Left lung (tissue), 10 donors: ENCODE results near the gene PPFIA1. TPM values are rescaled to one million over a fixed set of nuclear protein-coding genes. Genes with fewer than 3 reads are reported as not detected.
"Not testable (repeated sequence)": the region's sequence is repeated elsewhere in the genome, so short reads cannot be mapped to it uniquely, and the experiment has no call there.

Experiments used
- ATAC-seq: fragments of 200-7000 bp; cut with Tn5 transposase; one replicate; pipeline ENCODE4 v1.9.1; 2020; ENCODE audit warnings: moderate library complexity
- DNase-seq, 4 donors: peaks; one replicate each; pipeline ENCODE4 v3.0.0-alpha.2; 2013 to 2020
- H3K27ac ChIP-seq, 2 donors: fragments of 200-600 bp; sonication (generic) in 1 of 2; one replicate each; pipeline versions ENCODE4 v1.5.0 to v1.8.0; 2020 to 2021
- H3K27me3 ChIP-seq, 2 donors: fragments of 200-600 bp; sonication (generic) in 1 of 2; one replicate each; pipeline versions ENCODE4 v1.5.0 to v1.8.0; 2020 to 2021
- H3K36me3 ChIP-seq, 2 donors: fragments of 200-600 bp; sonication (generic) in 1 of 2; one replicate each; pipeline versions ENCODE4 v1.5.0 to v1.8.0; 2020 to 2021
- H3K4me1 ChIP-seq, 2 donors: fragments of 200-600 bp; one replicate each; pipeline ENCODE4 v1.8.0; 2021
- H3K4me3 ChIP-seq, 2 donors: fragments of 200-600 bp; sonication (generic) in 1 of 2; one replicate each; pipeline versions ENCODE4 v1.5.0 to v1.8.0; 2020 to 2021; ENCODE audit warnings: mild to moderate bottlenecking in 1 of 2
- H3K9me3 ChIP-seq, 2 donors: fragments of 200-600 bp; sonication (generic) in 1 of 2; one replicate each; pipeline versions ENCODE4 v1.5.0 to v1.8.0; 2020 to 2021
- intact Hi-C, 2 donors: fragments of 100-400 bp; cut with DNase I; formaldehyde crosslinking; loops; one replicate each; pipeline versions ENCODE4 v1.11.2 to v1.14.2; 2022
- polyA plus RNA-seq, 6 donors: library from polyadenylated mRNA; unstranded; fragments of 120-200 nt; gene quantifications; one replicate each; pipeline ENCODE4 v1.2.1, GENCODE V29; 2013; ENCODE audit not compliant: insufficient read length in 6 of 6
- total RNA-seq, 2 donors: library from RNA; stranded (reverse); fragmentation: NEBNext Ultra II Directional; extraction: Animal tissue kit (Norgen Biotek cat#: 25700); gene quantifications; one replicate each; pipeline ENCODE4 v1.2.1, GENCODE V29; 2021
- TF ChIP-seq, protein P1 (sequence below), 2 donors: fragments of 200-600 bp; sonication (generic) in 1 of 2; IDR thresholded peaks; one replicate each; pipeline versions ENCODE4 v1.5.0 to v1.8.0; 2021; ENCODE audit warnings: antibody characterized with exemption in 2 of 2
- donor health status: DM: no; HTN: yes; CAD: no.
- donor health status: DM: no; HTN: no; CAD: no.

PPFIA1 gene
- total and polyA plus RNA-seq, 8 donors, result 45.9 to 66.0 (median 51.3) TPM

DNA sequence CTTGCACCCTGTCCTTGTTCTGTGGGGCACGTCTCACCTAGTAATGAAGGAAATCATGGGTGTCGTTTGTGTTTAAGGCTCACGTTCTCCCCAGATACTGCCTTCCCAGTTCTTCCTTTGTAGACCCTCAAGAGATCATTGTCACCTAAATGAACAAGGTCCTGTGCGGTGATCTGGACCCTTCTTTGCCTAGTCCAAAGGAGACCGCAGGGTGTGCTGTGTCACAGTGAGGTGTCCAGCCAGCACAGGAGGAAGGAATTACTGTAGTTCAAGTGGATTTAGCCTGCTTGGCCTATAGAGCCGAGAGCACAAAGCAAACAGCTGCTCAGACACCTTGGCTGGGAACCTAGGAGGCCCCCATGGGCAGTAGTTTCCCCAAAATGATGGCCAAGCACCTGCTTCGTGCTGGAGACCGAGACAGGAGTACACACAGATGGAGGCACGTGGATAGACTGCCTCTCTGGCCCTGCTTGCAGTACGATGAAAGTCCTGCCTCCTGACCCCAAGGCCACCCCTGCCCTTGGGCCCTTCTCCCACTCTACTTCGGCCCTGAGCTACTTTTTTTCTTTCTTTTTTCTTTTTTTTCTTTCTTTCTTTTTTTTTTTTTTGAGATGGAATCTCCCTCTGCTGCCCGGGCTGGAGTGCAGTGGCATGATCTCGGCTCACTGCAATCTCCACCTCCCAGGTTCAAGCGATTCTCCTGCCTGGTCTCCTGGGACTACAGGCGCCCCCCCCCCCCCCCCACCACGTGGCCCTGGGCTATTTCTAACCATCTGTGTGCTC, 19.4 kb upstream of the PPFIA1 start:
- intact Hi-C loops, result no loop called here
- Histone ChIP-seq H3K4me3 (no peak overlapping the region), H3K9me3 (no peaks in the 10 kb centered on the region), H3K27ac (no peak overlapping the region), H3K27me3 (no peaks in the 10 kb centered on the region), H3K36me3 (no peaks in the 10 kb centered on the region), H3K4me1 (no peaks in the 10 kb centered on the region)
- TF ChIP-seq, protein P1, sequence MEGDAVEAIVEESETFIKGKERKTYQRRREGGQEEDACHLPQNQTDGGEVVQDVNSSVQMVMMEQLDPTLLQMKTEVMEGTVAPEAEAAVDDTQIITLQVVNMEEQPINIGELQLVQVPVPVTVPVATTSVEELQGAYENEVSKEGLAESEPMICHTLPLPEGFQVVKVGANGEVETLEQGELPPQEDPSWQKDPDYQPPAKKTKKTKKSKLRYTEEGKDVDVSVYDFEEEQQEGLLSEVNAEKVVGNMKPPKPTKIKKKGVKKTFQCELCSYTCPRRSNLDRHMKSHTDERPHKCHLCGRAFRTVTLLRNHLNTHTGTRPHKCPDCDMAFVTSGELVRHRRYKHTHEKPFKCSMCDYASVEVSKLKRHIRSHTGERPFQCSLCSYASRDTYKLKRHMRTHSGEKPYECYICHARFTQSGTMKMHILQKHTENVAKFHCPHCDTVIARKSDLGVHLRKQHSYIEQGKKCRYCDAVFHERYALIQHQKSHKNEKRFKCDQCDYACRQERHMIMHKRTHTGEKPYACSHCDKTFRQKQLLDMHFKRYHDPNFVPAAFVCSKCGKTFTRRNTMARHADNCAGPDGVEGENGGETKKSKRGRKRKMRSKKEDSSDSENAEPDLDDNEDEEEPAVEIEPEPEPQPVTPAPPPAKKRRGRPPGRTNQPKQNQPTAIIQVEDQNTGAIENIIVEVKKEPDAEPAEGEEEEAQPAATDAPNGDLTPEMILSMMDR (IDR thresholded peaks at IDR 0.05), result no peak
- ATAC-seq, result peak; percentile 60
- no peak for DNase-seq

DNA sequence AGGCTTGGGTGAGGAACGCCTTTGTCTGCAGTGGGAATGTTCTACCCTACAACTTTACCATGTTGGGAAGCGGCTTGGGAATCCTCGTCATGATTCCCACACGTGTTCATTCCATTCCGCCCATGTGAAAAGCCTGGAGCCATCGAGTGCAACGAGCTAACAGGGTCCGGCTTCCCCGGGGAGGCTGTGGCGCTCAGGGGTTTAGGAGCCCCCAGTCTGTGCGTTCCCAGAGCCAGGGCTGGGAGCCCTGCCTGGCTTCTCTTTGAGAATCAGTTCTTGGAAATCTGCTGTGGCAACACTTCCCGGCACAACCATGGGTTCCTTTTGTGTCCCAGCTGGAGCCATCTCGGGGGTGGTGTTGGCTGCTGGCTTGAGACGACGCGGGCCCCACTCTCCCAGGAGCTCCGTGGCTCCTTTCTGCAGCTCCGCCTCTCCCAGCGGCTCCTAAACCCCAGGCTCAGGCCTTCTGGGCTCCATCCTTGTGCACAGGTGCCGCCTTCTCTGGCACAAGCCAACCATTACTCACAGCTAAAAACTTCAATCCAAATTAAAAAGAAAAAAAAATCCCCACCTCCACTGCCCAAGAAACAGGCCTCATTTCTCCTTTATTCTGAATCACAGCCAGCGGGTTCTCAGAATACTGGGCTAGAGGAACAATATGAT, 18.7 kb upstream of the PPFIA1 start:
- no peaks in the 10 kb centered on the region for H3K9me3 ChIP-seq
- no peak for ATAC-seq
- TF ChIP-seq, protein P1 (IDR thresholded peaks at IDR 0.05), result no peak
- intact Hi-C loops, result no loop called here
- DNase-seq, result no peak
- H3K4me3 ChIP-seq, result no peak overlapping the region
- H3K36me3 ChIP-seq, result no peaks in the 10 kb centered on the region
- no peak overlapping the region for H3K27ac ChIP-seq
- H3K27me3 ChIP-seq, result no peaks in the 10 kb centered on the region
- H3K4me1 ChIP-seq, result no peaks in the 10 kb centered on the region

DNA sequence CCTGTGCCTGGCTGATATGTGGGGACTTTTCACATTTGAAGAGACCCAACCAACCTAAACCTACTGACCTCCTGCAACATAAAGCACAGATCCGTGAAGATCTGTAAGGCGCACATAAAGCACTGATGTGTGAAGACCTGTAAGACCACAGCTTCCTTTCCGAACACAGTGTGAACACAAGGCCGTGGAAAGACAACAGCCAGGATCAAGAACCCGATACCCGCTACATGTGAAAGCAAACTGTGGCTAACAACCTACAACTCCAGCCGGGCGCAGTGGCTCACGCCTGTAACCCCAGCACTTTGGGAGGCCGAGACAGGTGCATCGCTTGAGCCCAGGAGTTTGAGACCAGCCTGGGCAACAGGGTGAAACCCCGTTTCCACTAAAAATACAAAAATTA, 17.6 kb upstream of the PPFIA1 start:
- no peak for ATAC-seq
- TF ChIP-seq, protein P1 (IDR thresholded peaks at IDR 0.05), result no peak
- Histone ChIP-seq H3K27me3 (no peaks in the 10 kb centered on the region), H3K4me1 (no peaks in the 10 kb centered on the region), H3K27ac (no peak overlapping the region), H3K9me3 (no peaks in the 10 kb centered on the region), H3K4me3 (no peak overlapping the region), H3K36me3 (no peaks in the 10 kb centered on the region)
- DNase-seq, result no peak
- intact Hi-C loops, result no loop called here

DNA sequence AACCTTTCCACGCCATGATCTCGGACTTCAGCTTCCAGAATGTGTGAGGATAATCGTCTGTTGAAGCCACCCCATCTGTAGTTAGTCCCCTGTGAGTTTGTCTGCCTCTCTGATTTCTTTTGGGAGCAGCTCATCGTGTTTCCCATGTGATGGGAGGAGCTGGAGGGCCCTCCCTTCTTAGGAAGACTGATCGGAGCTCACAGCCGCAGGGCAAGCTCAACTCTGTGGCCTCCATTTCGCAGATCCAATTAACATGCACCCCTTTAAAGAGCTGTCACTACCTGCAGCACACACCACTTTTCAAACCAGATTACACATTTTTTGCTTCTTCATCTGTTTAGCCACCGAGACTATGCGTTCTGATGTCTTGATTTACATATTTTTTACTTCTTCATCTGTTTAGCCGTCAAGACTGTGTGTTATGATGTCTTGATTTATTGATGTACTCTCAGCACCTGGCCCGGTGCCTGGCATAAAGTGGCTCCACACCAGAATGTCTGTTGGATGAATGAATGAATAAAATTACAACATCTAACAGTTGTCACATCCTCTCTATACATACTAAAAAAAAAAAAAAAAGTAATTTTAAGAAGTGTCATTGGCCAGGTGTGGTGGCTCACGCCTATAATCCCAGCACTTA, 14.9 kb upstream of the PPFIA1 start:
- H3K4me3 ChIP-seq, result no peak overlapping the region
- TF ChIP-seq, protein P1 (IDR thresholded peaks at IDR 0.05), result no peak
- H3K27me3 ChIP-seq, result no peaks in the 10 kb centered on the region
- H3K9me3 ChIP-seq, result no peaks in the 10 kb centered on the region
- no peak for ATAC-seq
- H3K27ac ChIP-seq, result no peak overlapping the region
- H3K4me1 ChIP-seq, result no peaks in the 10 kb centered on the region
- intact Hi-C loops, result no loop called here
- no peak for DNase-seq
- H3K36me3 ChIP-seq, result no peaks in the 10 kb centered on the region

DNA sequence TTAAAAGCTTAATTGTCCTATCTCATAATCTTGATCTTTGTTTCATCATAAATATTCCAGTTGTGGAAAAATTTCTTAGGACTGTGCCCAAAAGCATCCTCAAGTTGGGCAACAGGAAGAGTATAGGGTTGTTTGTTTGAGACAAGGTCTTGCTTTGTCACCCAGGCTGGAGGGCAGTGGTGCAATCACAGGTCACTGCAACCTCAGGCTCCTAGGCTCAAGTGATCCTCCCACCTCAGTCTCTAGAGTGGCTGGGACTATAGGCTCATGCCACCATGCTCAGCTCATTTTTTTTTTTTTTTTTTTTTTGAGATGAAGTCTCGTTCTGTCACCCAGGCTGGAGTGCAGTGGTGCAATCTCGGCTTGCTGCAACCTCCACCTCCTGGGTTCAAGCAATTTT, 11.4 kb upstream of the PPFIA1 start:
- ATAC-seq, intact Hi-C loops: not testable (repeated sequence)

More for the DNA sequence above, 11.4 kb upstream of the PPFIA1 start:
- not testable (repeated sequence) for H3K36me3 ChIP-seq, H3K27ac ChIP-seq, H3K4me1 ChIP-seq, DNase-seq, H3K9me3 ChIP-seq, H3K4me3 ChIP-seq, H3K27me3 ChIP-seq
